ENCODE data around the gene DOCK6. TPM values are rescaled to one million over a fixed set of nuclear protein-coding genes. Genes with fewer than 3 reads are reported as not detected.

The DOCK6 gene
- total and polyA plus RNA-seq, 7 donors: 8.8 to 40.5 (median 20.2) TPM

DNA sequence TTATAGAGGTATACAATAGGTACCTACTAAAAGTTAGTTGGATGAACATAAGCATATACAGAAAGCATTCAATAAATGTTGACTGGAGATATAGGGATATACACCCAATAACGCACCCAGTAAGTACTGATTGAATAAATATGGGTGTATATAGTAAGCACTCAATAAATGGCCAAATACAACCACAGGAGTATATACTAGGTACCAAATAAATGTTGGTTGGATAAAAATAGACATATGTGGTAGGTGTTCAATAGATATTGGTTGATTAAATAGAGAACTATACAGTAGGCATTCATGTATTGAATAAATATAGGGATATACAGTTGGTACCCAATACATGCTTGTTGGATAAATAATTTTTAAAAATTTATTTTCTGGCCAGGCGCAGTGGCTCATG, 13.5 kb downstream of the DOCK6 start:
- Histone ChIP-seq H3K27ac (peak overlapping the region in 1 of 4 donors; percentile 27), H3K4me1 (peaks cover 0 to 10% (median 1%) of the 10 kb centered on the region in 4 donors), H3K36me3 (peaks cover 0 to 56% (median 20%) of the 10 kb centered on the region in 4 donors), H3K9me3 (no peaks in the 10 kb centered on the region), H3K4me3 (no peak overlapping the region), H3K27me3 (no peaks in the 10 kb centered on the region)
- 93 to 96% methylated on average over 2 of the region's 2 CpGs for WGBS, 2 donors
- intact Hi-C loops (cut with DNase I): no loop called here
- TF ChIP-seq POLR2AphosphoS5 (IDR thresholded peaks at IDR 0.05) (no peak), POLR2A (IDR thresholded peaks at IDR 0.05) (no peak), EP300 (IDR thresholded peaks at IDR 0.05) (no peak)
- TF ChIP-seq, protein P1, sequence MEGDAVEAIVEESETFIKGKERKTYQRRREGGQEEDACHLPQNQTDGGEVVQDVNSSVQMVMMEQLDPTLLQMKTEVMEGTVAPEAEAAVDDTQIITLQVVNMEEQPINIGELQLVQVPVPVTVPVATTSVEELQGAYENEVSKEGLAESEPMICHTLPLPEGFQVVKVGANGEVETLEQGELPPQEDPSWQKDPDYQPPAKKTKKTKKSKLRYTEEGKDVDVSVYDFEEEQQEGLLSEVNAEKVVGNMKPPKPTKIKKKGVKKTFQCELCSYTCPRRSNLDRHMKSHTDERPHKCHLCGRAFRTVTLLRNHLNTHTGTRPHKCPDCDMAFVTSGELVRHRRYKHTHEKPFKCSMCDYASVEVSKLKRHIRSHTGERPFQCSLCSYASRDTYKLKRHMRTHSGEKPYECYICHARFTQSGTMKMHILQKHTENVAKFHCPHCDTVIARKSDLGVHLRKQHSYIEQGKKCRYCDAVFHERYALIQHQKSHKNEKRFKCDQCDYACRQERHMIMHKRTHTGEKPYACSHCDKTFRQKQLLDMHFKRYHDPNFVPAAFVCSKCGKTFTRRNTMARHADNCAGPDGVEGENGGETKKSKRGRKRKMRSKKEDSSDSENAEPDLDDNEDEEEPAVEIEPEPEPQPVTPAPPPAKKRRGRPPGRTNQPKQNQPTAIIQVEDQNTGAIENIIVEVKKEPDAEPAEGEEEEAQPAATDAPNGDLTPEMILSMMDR (IDR thresholded peaks at IDR 0.05): no peak
- DNase-seq: no peak

DNA sequence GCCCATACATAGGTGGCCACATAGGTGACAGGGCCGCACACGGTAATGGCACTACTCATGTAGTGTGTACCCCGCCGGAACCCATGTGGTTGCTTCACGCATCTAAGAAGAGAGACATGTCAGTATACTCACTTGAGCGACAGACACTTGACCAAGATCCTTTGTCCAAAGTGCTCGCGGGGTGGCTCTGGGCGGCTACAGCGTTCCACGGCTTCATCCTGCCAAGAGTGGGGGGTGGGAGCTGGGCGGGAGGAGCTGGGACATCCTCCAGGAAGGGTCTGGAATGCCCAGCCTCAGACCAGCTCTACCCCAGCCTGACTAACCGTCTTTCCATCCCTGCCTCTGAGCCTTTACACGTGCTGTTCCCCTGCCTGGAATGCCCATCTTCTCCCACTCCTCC, 14.4 kb downstream of the DOCK6 start:
- WGBS, 2 donors: 90 to 93% methylated on average over 14 of the region's 14 CpGs
- Histone ChIP-seq H3K4me3 (no peak overlapping the region), H3K9me3 (no peaks in the 10 kb centered on the region), H3K36me3 (peaks cover 0 to 56% (median 20%) of the 10 kb centered on the region in 4 donors), H3K27ac (peak overlapping the region; percentile 21 to 63 (median 39)), H3K4me1 (peaks cover 0 to 18% (median 8%) of the 10 kb centered on the region in 4 donors), H3K27me3 (no peaks in the 10 kb centered on the region)
- intact Hi-C loops (cut with DNase I): no loop called here
- TF ChIP-seq POLR2A (IDR thresholded peaks at IDR 0.05) (no peak), POLR2AphosphoS5 (IDR thresholded peaks at IDR 0.05) (no peak), EP300 (IDR thresholded peaks at IDR 0.05) (no peak)
- TF ChIP-seq, protein P1 (IDR thresholded peaks at IDR 0.05): no peak
- DNase-seq: no peak

DNA sequence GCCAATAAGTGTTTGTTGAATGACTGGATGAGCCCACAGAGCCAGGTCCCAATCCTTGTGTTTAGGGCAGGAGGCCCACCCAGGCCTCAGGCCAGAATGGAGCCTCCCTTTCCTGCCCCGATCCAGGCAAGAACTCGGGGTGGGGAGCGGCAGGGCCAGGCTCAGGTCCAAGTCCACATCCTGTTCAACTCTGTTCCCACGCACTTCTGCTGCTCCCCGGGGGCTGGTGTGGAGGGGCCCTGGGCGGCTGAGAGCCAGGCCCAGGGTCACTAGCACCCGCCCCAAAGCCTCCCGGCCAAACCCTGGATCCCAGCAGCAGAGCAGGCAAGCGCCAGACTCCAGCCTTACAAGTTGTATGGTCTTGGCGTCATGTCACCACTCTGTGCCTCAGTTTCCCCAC, 14.9 kb downstream of the DOCK6 start:
- peak in 1 of 4 donors; percentile 20 for TF ChIP-seq POLR2AphosphoS5 (IDR thresholded peaks at IDR 0.05)
- TF ChIP-seq, protein P1 (IDR thresholded peaks at IDR 0.05): no peak
- Histone ChIP-seq H3K36me3 (peaks cover 0 to 54% (median 17%) of the 10 kb centered on the region in 4 donors), H3K9me3 (no peaks in the 10 kb centered on the region), H3K4me3 (no peak overlapping the region), H3K27ac (peak overlapping the region; percentile 21 to 63 (median 39)), H3K4me1 (peaks cover 0 to 18% (median 9%) of the 10 kb centered on the region in 4 donors), H3K27me3 (no peaks in the 10 kb centered on the region)
- DNase-seq: peak; percentile 84
- WGBS, 2 donors: 81 to 86% methylated on average over 10 of the region's 10 CpGs
- intact Hi-C loops (cut with DNase I): no loop called here

DNA sequence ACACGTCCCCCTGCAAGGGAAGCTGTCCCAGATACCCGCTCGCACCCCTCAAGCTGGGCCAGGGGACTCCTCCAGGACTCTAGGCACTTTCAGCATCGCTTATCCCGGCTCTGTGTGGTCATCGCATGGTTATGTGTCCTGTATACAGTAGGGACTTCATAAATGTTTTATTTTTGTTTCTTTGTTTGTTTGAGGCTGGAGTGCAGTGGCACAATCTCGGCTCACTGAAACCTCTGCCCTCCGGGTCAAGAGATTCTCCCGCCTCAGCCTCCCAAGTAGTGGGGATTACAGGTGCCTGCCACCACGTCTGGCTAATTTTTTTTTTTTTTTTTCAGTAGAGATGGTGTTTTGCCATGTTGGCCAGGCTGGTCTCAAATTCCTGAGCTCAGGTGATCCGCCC, 15.4 kb downstream of the DOCK6 start:
- DNase-seq: no peak
- H3K36me3 ChIP-seq: peaks cover 0 to 49% (median 13%) of the 10 kb centered on the region in 4 donors
- H3K4me1 ChIP-seq: peaks cover 0 to 18% (median 9%) of the 10 kb centered on the region in 4 donors
- intact Hi-C loops (cut with DNase I): no loop called here
- no peaks in the 10 kb centered on the region for H3K27me3 ChIP-seq
- 89% methylated on average over 11 of the region's 11 CpGs for WGBS, 2 donors
- H3K4me3 ChIP-seq: no peak overlapping the region
- H3K27ac ChIP-seq: peak overlapping the region; percentile 21 to 63 (median 39)
- TF ChIP-seq EP300 (IDR thresholded peaks at IDR 0.05) (no peak), POLR2A (IDR thresholded peaks at IDR 0.05) (no peak), POLR2AphosphoS5 (IDR thresholded peaks at IDR 0.05) (no peak)
- TF ChIP-seq, protein P1 (IDR thresholded peaks at IDR 0.05): no peak
- H3K9me3 ChIP-seq: no peaks in the 10 kb centered on the region

All from sigmoid colon (tissue), 7 donors.